HK-2 (cell line): Measurements from ENCODE around the gene TFF3.
"Not testable (repeated sequence)": the region's sequence is repeated elsewhere in the genome, so short reads cannot be mapped to it uniquely, and the experiment has no call there.

ENCODE experiments used
- DNase-seq: peaks from one replicate; pipeline ENCODE4 v3.0.0-alpha.2; 2018; ENCODE audit not compliant: unreplicated experiment

The TFF3 gene

DNA sequence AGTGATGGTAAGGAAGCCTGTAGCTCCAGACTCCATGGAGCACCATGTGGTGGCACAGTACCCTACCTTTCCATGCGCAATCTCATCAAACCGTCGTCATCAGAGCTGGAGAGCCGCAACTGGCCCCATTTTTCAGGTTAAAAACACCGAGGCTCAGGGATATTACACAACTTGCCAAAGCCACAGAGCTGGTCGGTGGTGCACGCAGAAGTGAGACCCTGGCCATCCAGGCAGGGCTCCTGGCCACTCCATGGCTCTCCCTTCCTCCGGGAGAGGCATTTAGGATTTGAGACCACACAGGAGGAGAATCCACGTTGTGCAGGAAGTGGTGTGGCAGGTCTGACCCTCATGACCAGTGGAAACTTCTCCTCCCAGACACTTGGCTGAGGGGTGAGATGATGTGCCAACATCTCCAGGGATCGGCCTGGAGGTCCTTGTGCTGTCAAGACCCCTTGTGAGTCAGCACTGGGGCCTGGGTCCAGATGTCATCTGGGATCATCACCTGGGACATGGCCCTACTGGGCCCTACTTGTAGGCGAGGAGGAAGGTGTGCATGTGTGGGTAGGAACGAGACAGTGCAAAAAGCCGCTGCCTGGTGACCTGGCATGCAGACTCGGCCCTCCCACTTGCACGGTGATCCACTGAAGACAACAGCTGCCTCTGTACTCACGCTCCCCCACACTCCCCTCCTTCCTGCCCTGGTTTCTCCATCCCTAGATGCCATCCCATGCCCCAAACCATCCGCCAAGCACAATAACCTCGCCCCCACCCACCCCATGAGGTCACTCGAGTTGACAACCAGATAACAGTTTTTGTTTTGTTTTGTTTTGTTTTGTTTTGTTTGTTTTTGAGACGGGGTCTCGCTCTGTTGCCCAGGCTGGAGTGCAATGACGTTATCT is 10.4 kb downstream of the TFF3 start:
- DNase-seq, result no peak

- no peak for DNase-seq
Measured at GRCh38 chr21:42303443-42303842, 11.8 kb downstream of the TFF3 start.

DNA sequence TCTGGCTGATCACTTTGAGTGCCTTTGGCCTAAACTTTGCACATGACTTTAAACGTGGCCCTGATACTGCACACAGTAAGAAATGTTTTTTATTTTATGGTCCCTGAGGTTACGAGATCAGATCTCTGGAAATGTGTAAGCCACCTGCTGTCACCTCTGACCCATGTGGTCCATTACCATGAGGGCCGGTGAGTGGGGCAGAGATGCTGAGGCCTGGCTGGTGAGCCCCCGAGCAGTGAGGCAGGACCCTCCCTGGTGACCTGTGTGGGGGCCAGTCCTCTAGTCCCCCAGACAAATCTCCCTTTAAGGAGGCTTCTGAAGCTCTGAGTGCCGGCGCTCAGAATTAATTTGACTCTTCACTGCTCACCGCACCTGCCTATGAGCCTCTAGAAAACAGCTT is 12.4 kb downstream of the TFF3 start:
- DNase-seq, result no peak

DNA sequence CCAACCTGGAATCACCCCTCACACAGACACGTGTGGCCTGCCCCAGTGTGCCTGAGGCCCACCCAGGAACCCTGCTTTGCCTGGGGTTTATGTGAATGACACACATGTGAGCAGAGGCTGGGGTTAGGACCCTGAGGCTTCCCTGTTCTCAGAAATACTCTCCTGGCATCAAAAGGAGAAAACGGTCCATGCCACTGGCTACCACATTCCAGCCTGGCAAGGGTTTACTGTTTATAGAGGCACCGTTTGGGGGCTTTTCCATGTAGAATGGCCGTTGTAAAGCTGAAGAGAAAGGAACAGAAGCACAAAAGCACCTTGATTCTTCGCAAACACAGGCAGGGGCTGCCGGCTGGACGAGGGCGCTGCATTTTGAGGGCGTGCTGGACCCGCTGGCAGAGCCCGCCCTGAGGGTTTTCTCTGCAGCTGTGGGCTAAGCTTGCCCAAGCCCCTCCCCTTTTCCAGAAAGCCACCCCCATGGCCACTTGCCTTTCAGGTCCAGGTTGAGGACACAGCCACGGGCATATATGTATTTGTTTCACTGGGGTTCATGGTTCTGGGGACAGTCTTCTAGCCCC is 13.0 kb downstream of the TFF3 start:
- no peak for DNase-seq

DNA sequence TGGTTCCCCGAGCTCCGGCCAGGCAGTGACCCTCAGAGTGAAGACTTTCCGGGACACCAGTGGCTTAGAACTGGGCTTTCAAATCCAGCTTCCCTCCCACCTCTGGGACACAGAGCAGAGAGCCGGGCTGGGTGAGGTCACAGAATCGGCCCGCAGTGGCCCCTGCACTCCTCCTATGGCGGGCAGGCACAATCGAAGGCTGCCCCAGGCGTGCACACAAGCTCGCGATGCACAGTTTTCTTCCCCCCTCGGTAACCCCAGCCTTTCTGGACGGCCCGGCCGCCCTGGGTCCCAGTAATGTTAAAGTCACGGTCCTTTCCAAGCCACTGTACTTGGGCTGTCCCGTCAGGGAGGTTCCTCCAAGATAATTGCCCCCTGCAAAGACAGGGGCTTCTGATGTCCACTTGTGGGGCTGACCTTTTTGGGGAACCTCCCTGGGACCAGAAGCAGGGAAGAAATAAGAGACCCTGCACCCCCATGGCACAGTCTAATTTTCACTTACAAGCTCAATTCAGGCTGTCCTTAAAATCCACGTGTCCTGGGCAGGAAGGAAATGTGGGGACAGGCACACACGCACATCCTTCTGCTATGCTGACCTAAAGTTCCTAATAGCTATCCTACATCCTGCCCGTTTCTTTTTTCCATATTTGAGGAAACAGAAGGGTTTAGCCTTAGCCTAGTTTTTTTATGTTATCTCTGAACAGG is 13.7 kb downstream of the TFF3 start:
- no peak for DNase-seq

DNA sequence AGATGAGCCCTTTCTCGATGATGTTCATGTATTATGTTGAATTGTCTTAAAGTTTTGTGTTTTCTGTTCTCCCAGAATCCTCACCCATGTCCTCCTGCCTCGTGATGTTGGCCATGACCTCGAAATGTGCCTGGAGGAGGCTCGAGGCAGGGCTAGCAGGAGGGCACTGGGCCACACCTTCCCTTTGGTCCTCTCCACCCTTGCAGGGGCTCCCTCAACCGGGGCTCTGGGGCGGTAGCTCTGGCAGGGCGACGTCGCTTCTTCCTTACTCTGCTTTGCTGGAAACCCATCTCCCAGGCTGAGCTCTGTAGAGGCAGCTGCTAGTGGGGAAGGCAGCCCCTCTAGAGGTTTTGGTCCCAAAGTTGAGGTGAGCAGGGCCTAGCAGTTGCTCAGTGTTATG is 14.3 kb downstream of the TFF3 start:
- no peak for DNase-seq

DNA sequence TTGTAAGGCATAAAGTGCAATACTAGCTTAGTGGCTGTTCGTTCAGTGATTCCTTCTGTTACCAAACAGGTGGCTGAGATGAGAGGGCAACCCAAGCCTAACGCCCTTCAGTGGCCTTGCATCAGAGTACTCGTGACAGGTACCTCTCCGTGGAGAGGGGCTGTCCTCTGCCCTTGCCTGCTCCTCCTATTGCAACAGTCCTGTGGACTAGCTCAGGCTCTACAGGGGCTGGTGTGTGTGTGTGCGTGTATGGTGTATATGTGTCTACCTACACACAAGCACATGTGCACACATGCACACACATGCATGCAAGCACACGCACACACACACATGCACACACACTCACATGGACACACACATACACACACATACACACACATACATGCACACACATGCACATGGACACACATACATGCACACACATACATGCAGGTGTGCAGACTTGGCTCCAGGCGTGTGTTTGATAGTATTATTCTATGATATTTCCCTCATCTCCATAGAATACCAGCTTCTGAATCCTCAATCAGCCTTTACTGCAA is 15.1 kb downstream of the TFF3 start:
- DNase-seq, result no peak

- no peak for DNase-seq
Measured at GRCh38 chr21:42299324-42300044, 15.7 kb downstream of the TFF3 start.

DNA sequence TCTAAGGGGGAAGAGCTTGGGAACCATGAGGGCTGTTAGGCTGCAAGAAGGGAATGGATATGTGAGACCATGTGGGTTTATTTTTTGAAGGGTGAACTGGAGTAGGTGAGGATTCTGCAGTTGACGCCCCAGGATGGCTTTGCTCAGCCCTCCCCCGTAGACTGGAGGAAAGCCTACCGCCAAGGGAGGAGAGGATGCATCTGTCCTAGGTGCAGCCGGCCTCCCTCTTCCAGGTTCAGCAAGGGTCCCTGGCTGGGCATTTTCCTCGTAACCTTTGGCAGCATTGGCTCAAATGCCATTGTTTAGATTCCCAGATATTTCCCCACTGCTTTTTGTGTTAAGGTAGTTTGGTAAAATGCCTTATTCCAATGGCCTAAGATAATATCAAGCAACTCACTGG is 16.6 kb downstream of the TFF3 start:
- DNase-seq, result no peak

DNA sequence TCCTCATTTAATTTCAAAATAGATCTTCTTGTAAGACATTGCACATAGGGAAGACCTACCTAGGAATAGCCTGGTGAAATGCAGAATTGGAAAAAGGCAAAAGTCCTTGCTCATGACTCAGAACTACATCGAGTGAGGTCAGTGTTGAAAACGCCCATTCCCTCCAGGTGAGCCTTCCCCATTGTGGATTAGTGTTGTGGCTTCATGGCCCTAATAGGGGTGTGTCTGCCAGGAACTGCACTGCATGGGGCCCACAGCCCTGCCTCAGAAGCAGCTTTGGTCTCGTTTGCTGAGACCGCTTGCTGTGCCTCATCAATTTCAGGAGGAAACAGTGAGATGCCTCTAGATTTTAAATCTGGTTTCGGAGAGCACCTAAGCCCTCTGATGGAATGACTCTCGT is 17.0 kb downstream of the TFF3 start:
- DNase-seq, result no peak

DNA sequence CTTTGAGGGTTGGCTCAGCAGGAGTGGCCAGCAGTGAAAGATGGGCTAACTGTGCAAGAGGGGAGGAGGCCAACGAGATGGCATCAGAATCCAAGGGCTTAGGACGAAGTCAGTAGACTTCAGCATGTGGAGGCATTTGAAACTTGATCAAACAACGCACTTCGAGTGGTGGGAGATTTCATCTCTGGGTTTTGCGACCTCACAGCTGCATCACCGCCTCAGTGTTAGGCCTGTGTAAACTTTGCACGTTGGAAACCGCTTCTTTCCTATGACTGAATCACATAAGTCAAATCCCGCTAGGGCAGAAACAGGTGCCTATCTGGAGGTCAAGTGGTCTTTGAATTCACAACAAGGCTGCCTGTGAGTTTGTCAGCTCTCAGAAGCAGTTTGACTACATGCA is 17.8 kb downstream of the TFF3 start:
- no peak for DNase-seq

GRCh38 chr21:42296501-42296900 is 18.7 kb downstream of the TFF3 start:
- no peak for DNase-seq

- DNase-seq, result no peak
Measured at GRCh38 chr21:42295845-42296244, 19.4 kb downstream of the TFF3 start.

DNA sequence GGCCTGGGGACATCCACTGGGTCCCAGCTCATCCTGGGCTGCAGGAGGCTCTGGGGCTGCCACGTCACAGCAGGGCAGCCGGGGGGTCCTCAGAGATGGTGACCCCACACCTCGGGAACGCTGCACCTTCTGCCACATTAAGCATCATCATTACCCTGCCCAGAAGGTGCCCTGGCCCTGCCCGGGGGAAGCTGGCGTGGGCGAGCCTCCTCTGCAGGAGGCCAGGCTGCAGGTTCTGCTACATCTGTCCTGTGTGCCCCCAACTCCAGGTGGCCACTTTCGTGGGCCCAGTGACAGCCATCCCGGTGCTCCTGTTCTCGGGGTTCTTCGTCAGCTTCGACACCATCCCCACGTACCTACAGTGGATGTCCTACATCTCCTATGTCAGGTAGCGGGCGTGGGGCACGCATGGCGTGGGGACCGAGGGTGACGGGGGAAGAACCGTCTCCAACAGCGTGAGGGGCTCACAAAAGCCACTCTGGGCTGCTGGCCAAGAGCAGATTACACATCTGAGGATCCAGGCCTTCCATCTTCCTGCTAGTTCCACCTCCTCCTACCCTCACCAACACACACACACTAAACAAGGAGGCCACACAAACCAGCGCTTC is 20.8 kb downstream of the TFF3 start:
- DNase-seq, result no peak

DNA sequence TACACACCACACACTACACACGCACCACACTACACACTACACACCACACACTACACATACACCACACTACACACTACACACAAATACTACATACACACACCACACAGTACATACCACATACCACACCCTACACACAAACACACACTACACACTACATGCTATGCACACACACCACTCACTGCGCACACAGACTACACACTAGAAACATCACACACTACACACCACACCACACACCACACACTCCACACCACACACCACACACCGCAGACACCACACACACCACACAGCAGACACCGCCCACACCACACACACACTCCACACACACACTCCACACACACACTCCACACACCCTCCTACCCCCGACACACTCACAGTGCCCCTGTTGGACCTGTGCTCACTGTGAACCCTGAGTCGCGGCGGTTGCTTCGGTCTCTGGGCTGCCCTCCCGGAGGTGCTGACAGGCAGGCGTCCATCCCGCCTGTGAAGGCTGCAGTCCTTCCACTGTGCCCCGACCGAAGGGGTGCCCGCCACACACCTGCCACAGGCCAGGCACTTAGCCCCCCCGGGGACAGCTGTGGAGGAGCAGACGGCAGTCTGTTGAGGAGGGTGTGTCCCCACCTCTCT is 21.4 kb downstream of the TFF3 start:
- DNase-seq, result no peak

DNA sequence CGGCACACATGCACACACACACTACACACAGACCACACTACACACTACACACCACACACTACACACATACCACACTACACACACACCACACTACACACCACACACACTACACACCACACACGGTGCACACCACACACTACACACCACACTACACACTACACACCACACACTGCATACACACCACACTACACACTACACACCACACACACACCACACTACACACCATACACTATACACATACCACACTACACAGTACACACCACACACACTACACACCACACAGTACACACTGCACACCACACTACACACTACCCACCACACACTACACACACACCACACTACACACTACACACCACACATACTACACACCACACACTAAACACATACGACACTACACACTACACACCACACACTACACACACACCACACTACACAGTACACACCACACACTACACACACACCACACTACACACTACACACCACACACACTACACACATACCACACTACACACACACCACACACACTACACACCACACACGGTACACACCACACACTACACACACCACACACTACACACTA is 22.6 kb downstream of the TFF3 start:
- not testable (repeated sequence) for DNase-seq

GRCh38 chr21:42291751-42292562 is 23.3 kb downstream of the TFF3 start:
- DNase-seq, result no peak

GRCh38 chr21:42291003-42291750 is 24.0 kb downstream of the TFF3 start:
- DNase-seq, result no peak

GRCh38 chr21:42290505-42290904 is 24.7 kb downstream of the TFF3 start:
- no peak for DNase-seq
